Calu3 (cell line): ENCODE results near the gene TMEM132A. TPM values are rescaled to one million over a fixed set of nuclear protein-coding genes. Genes with fewer than 3 reads are reported as not detected.

ENCODE experiments used
- BruUV-seq: library from RNA; stranded (reverse); fragments of 400-500 nt; replicated peaks from 2 replicates; lab custom pipeline; 2021; lab: Mats Ljungman, UMichigan
- CTCF ChIA-PET: fragments of 300-600 bp; sonication (Branson Sonifier 250); formaldehyde crosslinking; loops from one replicate; lab custom pipeline; 2022; ENCODE audit warnings: antibody characterized with exemption; lab: Charles Lee
- DNase-seq: peaks from one replicate; pipeline ENCODE4 v3.0.0; 2022
- H3K27ac Mint-ChIP-seq: one replicate; pipeline ENCODE4 v1.8.0; 2022; ENCODE audit warnings: mixed read lengths; ENCODE audit not compliant: unreplicated experiment
- H3K27me3 Mint-ChIP-seq: one replicate; pipeline ENCODE4 v1.8.0; 2022; ENCODE audit warnings: mixed read lengths; ENCODE audit not compliant: unreplicated experiment
- H3K36me3 Mint-ChIP-seq: one replicate; pipeline ENCODE4 v1.8.0; 2022; ENCODE audit warnings: mild to moderate bottlenecking, moderate library complexity, mixed read lengths; ENCODE audit not compliant: insufficient read depth, unreplicated experiment
- H3K4me1 Mint-ChIP-seq: one replicate; pipeline ENCODE4 v1.8.0; 2022; ENCODE audit warnings: mild to moderate bottlenecking, low read depth, mixed read lengths; ENCODE audit not compliant: unreplicated experiment
- H3K4me3 Mint-ChIP-seq: one replicate; pipeline ENCODE4 v1.8.0; 2022; ENCODE audit warnings: mild to moderate bottlenecking, low read depth, moderate library complexity, mixed read lengths; ENCODE audit not compliant: unreplicated experiment
- H3K9me3 Mint-ChIP-seq: one replicate; pipeline ENCODE4 v1.8.0; 2022; ENCODE audit warnings: low read depth, mixed read lengths; ENCODE audit not compliant: unreplicated experiment
- intact Hi-C: fragments of 100-400 bp; cut with micrococcal nuclease; formaldehyde crosslinking; loops from one replicate; pipeline ENCODE4 v1.10.0; 2022; ENCODE audit not compliant: unreplicated experiment
- total RNA-seq: library from RNA; stranded (reverse); gene quantifications from 2 replicates; pipeline ENCODE4 v1.2.3, GENCODE V29; 2022
- TF ChIP-seq, protein P1 (sequence below): fragments of 200-600 bp; IDR thresholded peaks from one replicate; pipeline ENCODE4 v1.8.0; 2022; ENCODE audit warnings: antibody characterized with exemption; ENCODE audit not compliant: unreplicated experiment

The TMEM132A gene
- total RNA-seq, 1 experiment from 2014 or later = 116 TPM

DNA sequence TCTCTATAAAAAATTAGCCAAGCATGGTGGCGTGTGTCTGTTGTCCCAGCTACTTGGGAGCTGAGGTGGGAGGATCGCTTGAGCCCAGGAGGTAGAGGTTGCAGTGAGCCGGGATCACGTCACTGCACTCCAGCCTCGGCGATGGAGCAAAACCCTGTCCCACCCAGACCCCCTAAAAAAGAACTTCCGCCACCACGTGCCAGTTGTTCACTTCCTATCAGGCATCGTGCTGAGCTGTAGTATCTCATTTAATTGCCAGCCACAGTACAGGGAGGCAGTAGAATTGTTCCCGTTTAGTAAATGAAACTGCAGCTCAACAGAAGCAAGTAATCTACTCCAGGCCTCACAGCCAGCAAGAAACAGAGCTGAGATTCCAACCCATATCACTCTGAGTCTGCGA is 3.0 kb upstream of the TMEM132A start:
- no peaks in the 10 kb centered on the region for H3K9me3 Mint-ChIP-seq
- H3K27me3 Mint-ChIP-seq = no peaks in the 10 kb centered on the region
- intact Hi-C loops = no loop called here
- TF ChIP-seq, protein P1, sequence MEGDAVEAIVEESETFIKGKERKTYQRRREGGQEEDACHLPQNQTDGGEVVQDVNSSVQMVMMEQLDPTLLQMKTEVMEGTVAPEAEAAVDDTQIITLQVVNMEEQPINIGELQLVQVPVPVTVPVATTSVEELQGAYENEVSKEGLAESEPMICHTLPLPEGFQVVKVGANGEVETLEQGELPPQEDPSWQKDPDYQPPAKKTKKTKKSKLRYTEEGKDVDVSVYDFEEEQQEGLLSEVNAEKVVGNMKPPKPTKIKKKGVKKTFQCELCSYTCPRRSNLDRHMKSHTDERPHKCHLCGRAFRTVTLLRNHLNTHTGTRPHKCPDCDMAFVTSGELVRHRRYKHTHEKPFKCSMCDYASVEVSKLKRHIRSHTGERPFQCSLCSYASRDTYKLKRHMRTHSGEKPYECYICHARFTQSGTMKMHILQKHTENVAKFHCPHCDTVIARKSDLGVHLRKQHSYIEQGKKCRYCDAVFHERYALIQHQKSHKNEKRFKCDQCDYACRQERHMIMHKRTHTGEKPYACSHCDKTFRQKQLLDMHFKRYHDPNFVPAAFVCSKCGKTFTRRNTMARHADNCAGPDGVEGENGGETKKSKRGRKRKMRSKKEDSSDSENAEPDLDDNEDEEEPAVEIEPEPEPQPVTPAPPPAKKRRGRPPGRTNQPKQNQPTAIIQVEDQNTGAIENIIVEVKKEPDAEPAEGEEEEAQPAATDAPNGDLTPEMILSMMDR = no peak
- no peak overlapping the region for H3K4me3 Mint-ChIP-seq
- CTCF ChIA-PET = no interaction called here
- DNase-seq = no peak
- H3K36me3 Mint-ChIP-seq = peaks cover 19% of the 10 kb centered on the region
- BruUV-seq = no TSS peak
- H3K4me1 Mint-ChIP-seq = peaks cover 24% of the 10 kb centered on the region
- H3K27ac Mint-ChIP-seq = no peak overlapping the region

DNA sequence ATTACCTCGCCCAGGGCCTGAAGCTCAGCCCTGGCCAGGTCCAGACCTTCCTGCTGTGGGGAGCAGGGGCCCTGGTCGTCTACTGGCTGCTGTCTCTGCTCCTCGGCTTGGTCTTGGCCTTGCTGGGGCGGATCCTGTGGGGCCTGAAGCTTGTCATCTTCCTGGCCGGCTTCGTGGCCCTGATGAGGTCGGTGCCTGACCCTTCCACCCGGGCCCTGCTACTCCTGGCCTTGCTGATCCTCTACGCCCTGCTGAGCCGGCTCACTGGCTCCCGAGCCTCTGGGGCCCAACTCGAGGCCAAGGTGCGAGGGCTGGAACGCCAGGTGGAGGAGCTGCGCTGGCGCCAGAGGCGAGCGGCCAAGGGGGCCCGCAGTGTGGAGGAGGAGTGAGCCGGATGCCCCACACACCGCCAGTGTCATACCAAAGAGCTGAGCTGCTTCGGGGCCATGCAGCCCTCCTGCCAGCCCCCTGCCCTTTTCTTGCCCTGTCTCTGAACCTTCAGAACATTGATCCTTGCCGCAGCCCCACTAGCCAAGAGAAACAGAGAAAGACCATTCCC is 2.4 kb upstream of the TMEM132A start:
- CTCF ChIA-PET = interaction anchor here (0.6 kb wide), 1 partner anchor 825 kb away, joined by 5 read pairs; no protein-coding TSS in a partner anchor
- Mint-ChIP-seq H3K4me3 (no peak overlapping the region), H3K36me3 (peaks cover 19% of the 10 kb centered on the region), H3K9me3 (no peaks in the 10 kb centered on the region), H3K4me1 (peaks cover 22% of the 10 kb centered on the region), H3K27ac (no peak overlapping the region), H3K27me3 (no peaks in the 10 kb centered on the region)
- intact Hi-C loops = no loop called here
- TF ChIP-seq, protein P1 = no peak
- BruUV-seq = no TSS peak
- DNase-seq = no peak

DNA sequence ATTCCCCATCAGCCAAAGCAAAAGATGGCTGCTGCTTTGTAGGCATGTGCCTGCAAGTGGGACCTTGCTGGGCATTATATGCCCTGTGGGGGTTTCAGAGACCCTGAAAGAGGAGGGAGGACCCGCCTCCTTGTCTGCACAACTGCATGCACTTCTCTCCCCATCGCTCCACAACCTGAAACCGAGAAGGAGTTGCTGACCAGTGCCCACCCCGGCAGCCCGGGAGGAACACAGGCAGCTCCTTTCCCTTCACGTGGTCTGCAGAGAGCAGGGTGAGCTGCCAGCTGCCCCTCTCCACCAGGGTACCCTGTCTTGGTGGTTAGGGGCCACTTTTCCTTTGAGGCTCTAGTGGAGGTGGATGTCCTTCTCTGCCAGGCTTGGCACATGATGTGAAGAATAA is 1.4 kb upstream of the TMEM132A start:
- no peaks in the 10 kb centered on the region for H3K9me3 Mint-ChIP-seq
- intact Hi-C loops = no loop called here
- H3K4me1 Mint-ChIP-seq = peaks cover 15% of the 10 kb centered on the region
- TF ChIP-seq, protein P1 = no peak
- no peak overlapping the region for H3K4me3 Mint-ChIP-seq
- CTCF ChIA-PET = no interaction called here
- H3K36me3 Mint-ChIP-seq = peaks cover 19% of the 10 kb centered on the region
- H3K27ac Mint-ChIP-seq = no peak overlapping the region
- no peaks in the 10 kb centered on the region for H3K27me3 Mint-ChIP-seq
- no peak for DNase-seq
- BruUV-seq = no TSS peak

DNA sequence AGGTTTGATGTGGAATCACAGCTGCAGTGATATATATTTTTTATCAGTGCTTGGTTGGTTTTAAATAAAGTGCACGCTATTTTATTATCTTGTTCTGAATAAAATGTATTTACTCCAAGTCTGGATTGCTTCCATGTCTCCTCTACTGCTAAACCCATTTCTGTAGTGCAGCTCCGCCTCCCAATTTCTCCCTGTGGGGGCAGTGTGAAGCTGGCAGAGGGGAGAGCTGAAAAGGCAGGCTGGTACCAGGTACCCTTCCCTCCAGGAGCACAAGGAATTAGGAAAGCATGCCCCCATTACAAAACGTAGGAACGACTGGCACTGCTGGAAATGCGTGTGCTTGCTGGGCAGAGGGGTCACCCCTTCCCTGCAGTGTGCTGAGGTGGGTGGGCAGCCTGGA is 934 bp upstream of the TMEM132A start:
- no peak overlapping the region for H3K4me3 Mint-ChIP-seq
- TF ChIP-seq, protein P1 = no peak
- intact Hi-C loops = no loop called here
- H3K27me3 Mint-ChIP-seq = no peaks in the 10 kb centered on the region
- CTCF ChIA-PET = interaction anchor here (0.9 to 1.3 kb wide), 2 partner anchors 8 to 210 kb away, joined by 3 to 7 read pairs; no protein-coding TSS in a partner anchor
- H3K27ac Mint-ChIP-seq = no peak overlapping the region
- no peak for DNase-seq
- no TSS peak for BruUV-seq
- peaks cover 15% of the 10 kb centered on the region for H3K4me1 Mint-ChIP-seq
- H3K36me3 Mint-ChIP-seq = peaks cover 19% of the 10 kb centered on the region
- H3K9me3 Mint-ChIP-seq = no peaks in the 10 kb centered on the region
